H1 (cell line): Measurements from ENCODE around the gene CDC42EP4.

ENCODE experiments used
- ATF2 ChIP-seq: IDR thresholded peaks from 2 replicates; pipeline ENCODE4 v1.6.1; 2012; ENCODE audit warnings: low read length, inconsistent platforms
- CHD2 ChIP-seq: IDR thresholded peaks from 2 replicates; pipeline ENCODE4 v1.6.1; 2012; ENCODE audit warnings: low read length, improper control_type of control experiment
- CTBP2 ChIP-seq: IDR thresholded peaks from 2 replicates; pipeline ENCODE4 v1.7.0; 2011; ENCODE audit warnings: borderline replicate concordance, mild to moderate bottlenecking, moderate library complexity, mixed read lengths, low read length; ENCODE audit not compliant: insufficient read depth, insufficient read length
- E2F6 ChIP-seq: IDR thresholded peaks from 2 replicates; pipeline ENCODE4 v1.6.1; 2012; ENCODE audit warnings: inconsistent platforms
- EP300 ChIP-seq, 2 experiments: IDR thresholded peaks; 1 replicate in 1 of 2; 2 replicates in 1 of 2; pipeline ENCODE4 v1.6.1; 2011 to 2012; ENCODE audit warnings: low read depth in 2 of 2, low read length in 2 of 2, mild to moderate bottlenecking in 2 of 2, borderline replicate concordance in 1 of 2, inconsistent platforms in 1 of 2, moderate library complexity in 1 of 2
- EZH2 ChIP-seq: fragments of 200-600 bp; sonication (generic); IDR thresholded peaks from 2 replicates; pipeline ENCODE4 v1.7.1; 2012; ENCODE audit warnings: low read depth, mild to moderate bottlenecking, moderate library complexity, low read length, inconsistent platforms; ENCODE audit not compliant: severe bottlenecking
- GABPA ChIP-seq: IDR thresholded peaks from 2 replicates; pipeline ENCODE4 v1.6.1; 2011; ENCODE audit warnings: mild to moderate bottlenecking, low read length, moderate library complexity, borderline replicate concordance; ENCODE audit not compliant: insufficient read depth
- KDM5A ChIP-seq: fragments of 200-600 bp; IDR thresholded peaks from 2 replicates; pipeline ENCODE4 v1.7.1; 2012; ENCODE audit warnings: mild to moderate bottlenecking, low read length, inconsistent platforms, mixed read lengths
- NRF1 ChIP-seq: IDR thresholded peaks from 2 replicates; pipeline ENCODE4 v1.6.1; 2011; ENCODE audit warnings: mild to moderate bottlenecking, low read depth, low read length, improper control_type of control experiment
- POLR2A ChIP-seq, 2 experiments: IDR thresholded peaks; 1 replicate in 1 of 2; 2 replicates in 1 of 2; pipeline ENCODE4 v1.6.1; 2011; ENCODE audit warnings: low read depth in 2 of 2, low read length in 2 of 2, mild to moderate bottlenecking in 2 of 2; ENCODE audit errors: control extremely low read depth in 1 of 2
- POLR2AphosphoS5 ChIP-seq: IDR thresholded peaks from 2 replicates; pipeline ENCODE4 v1.6.1; 2011; ENCODE audit warnings: low read depth, low read length
- RNF2 ChIP-seq: fragments of 200-900, 300-1000 bp; sonication (generic); IDR thresholded peaks from 2 replicates; pipeline ENCODE4 v1.7.1; 2016; ENCODE audit warnings: borderline replicate concordance, low read depth, mild to moderate bottlenecking, antibody characterized with exemption, low read length; ENCODE audit not compliant: poor library complexity, severe bottlenecking; ENCODE audit errors: missing control alignments
- TF ChIP-seq, protein P1 (sequence below), 3 experiments: IDR thresholded peaks; 1 replicate in 2 of 3; 2 replicates in 1 of 3; pipeline versions ENCODE4 v1.5.1 to v1.6.1; 2011; ENCODE audit warnings: low read length in 3 of 3, mild to moderate bottlenecking in 3 of 3, inconsistent platforms in 2 of 3, low read depth in 1 of 3, moderate library complexity in 1 of 3; ENCODE audit not compliant: insufficient read depth in 1 of 3; ENCODE audit errors: control extremely low read depth in 1 of 3
- TF ChIP-seq, protein P2 (sequence below): IDR thresholded peaks from 2 replicates; pipeline ENCODE4 v1.6.1; 2012; ENCODE audit warnings: inconsistent platforms

GRCh38 chr17:73247726-73248125, 64.1 kb downstream of the CDC42EP4 start:
- no peak for TF ChIP-seq E2F6
- TF ChIP-seq, protein P1, sequence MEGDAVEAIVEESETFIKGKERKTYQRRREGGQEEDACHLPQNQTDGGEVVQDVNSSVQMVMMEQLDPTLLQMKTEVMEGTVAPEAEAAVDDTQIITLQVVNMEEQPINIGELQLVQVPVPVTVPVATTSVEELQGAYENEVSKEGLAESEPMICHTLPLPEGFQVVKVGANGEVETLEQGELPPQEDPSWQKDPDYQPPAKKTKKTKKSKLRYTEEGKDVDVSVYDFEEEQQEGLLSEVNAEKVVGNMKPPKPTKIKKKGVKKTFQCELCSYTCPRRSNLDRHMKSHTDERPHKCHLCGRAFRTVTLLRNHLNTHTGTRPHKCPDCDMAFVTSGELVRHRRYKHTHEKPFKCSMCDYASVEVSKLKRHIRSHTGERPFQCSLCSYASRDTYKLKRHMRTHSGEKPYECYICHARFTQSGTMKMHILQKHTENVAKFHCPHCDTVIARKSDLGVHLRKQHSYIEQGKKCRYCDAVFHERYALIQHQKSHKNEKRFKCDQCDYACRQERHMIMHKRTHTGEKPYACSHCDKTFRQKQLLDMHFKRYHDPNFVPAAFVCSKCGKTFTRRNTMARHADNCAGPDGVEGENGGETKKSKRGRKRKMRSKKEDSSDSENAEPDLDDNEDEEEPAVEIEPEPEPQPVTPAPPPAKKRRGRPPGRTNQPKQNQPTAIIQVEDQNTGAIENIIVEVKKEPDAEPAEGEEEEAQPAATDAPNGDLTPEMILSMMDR (IDR thresholded peaks at IDR 0.05; ENCODE audit: control extremely low read depth in 1 of 3, insufficient read depth in 1 of 3, low read depth in 1 of 3, low read length in 3 of 3): peak in 1 of 3 experiments; percentile 3; a peak in 1 of 4 replicates
- no peak for TF ChIP-seq ATF2
- TF ChIP-seq POLR2A (IDR thresholded peaks at IDR 0.05; ENCODE audit: control extremely low read depth in 1 of 2, low read depth in 2 of 2, low read length in 2 of 2): no peak
- TF ChIP-seq, protein P2, sequence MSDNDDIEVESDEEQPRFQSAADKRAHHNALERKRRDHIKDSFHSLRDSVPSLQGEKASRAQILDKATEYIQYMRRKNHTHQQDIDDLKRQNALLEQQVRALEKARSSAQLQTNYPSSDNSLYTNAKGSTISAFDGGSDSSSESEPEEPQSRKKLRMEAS: no peak
- no peak for TF ChIP-seq CTBP2
- TF ChIP-seq POLR2AphosphoS5: no peak
- TF ChIP-seq EZH2: no peak
- no peak for TF ChIP-seq KDM5A
- no peak for TF ChIP-seq CHD2
- no peak for TF ChIP-seq GABPA
- no peak for TF ChIP-seq EP300 (IDR thresholded peaks at IDR 0.05; ENCODE audit: borderline replicate concordance in 1 of 2, low read depth in 2 of 2, low read length in 2 of 2)
- no peak for TF ChIP-seq NRF1
- TF ChIP-seq RNF2: no peak
